Urinary bladder (tissue), 4 donors: ENCODE measurements around the gene SLC12A3. TPM values are rescaled to one million over a fixed set of nuclear protein-coding genes. Genes with fewer than 3 reads are reported as not detected.

Source experiments
- DNase-seq: peaks from one replicate; pipeline ENCODE4 v3.0.0-alpha.2; 2015; ENCODE audit errors: extremely low spot score
- H3K27ac ChIP-seq: one replicate; pipeline ENCODE4 v1.5.1; 2013; ENCODE audit warnings: low read depth, mild to moderate bottlenecking, moderate library complexity
- H3K36me3 ChIP-seq: one replicate; pipeline ENCODE4 v1.6.1; 2013; ENCODE audit warnings: mild to moderate bottlenecking, moderate library complexity; ENCODE audit not compliant: insufficient read depth
- H3K4me1 ChIP-seq: one replicate; pipeline ENCODE4 v1.6.1; 2013; ENCODE audit warnings: mild to moderate bottlenecking, moderate library complexity; ENCODE audit not compliant: insufficient read depth
- H3K4me3 ChIP-seq: one replicate; pipeline ENCODE4 v1.5.1; 2013; ENCODE audit warnings: low read depth, low read length
- WGBS: extraction: QIAGEN DNeasy Blood & Tissue Kit; methylation state at CpG from one replicate; pipeline ENCODE4 v1.1.7; 2013; 5-methylcytosine and 5-hydroxymethylcytosine counted together
- polyA plus RNA-seq: library from polyadenylated mRNA; stranded (reverse); fragments of 200-250 nt; gene quantifications from one replicate; pipeline ENCODE4 v1.2.3, GENCODE V29; 2013
- total RNA-seq: library from RNA; depleted of rRNA; stranded (reverse); fragments of >200 nt; gene quantifications from one replicate; pipeline ENCODE4 v1.2.3, GENCODE V29; 2014
- donor health status: healthy with polysubstance abuse.
- donor health status: healthy.

SLC12A3 gene
- total and polyA plus RNA-seq, 2 donors = 0.06 to 0.16 TPM

DNA sequence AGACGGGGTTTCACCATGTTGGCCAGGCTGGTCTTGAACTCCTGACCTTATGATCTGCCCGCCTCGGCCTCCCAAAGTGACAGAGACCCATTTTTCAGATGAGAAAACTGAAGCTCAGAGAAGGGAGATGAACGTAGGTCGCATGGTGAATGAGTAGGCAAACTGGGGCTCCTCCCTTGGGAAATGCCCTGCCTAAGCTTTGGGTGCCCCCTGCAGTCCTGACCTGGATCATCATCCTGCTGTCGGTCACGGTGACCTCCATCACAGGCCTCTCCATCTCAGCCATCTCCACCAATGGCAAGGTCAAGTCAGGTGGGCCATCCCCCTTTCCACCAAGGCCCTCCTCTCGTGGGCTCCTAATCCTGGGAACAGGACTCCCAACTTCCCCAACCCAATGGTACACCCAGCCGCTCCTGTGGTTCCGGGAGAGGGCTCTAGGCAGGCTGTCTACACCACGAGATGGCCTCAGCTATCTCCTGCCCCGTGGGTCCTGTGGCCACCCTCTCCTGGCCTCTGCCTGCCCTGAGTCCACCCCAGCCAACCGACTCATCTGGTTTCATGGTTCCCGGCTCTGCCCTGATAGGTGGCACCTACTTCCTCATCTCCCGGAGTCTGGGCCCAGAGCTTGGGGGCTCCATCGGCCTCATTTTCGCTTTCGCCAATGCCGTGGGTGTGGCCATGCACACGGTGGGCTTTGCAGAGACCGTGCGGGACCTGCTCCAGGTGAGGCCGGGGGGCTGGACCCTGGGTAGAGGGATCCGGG lies 4.7 kb downstream of the SLC12A3 start:
- no peaks in the 10 kb centered on the region for H3K4me1 ChIP-seq
- 88% methylated on average over 24 of the region's 24 CpGs for WGBS
- no peaks in the 10 kb centered on the region for H3K36me3 ChIP-seq
- H3K27ac ChIP-seq = no peak overlapping the region
- no peak overlapping the region for H3K4me3 ChIP-seq
- no peak for DNase-seq

DNA sequence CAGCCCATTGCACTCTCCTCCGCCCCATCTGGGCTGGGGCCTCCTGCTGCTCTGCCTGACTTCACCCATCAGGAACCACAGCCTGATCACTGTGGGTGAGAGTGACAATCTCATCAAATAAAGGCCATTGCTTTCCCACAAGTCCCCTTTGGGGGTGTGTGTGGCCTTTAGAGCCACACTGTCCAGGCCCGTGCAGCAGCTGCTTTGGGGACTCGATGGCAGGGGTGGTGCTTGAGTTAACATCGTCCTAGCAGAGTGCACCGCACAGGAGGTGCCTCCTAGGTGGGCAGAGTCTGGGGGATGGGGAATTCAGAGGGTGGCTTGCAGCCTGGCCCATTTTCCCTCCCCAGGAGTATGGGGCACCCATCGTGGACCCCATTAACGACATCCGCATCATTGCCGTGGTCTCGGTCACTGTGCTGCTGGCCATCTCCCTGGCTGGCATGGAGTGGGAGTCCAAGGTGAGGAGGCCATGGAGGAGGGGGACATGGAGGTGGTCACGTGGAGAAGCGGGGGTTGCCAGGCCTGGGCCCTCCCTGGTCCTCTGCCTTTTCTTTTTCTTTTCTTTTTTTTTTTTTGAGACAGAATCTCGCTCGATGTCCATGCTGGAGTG lies 5.4 kb downstream of the SLC12A3 start:
- Histone ChIP-seq H3K27ac (no peak overlapping the region), H3K4me1 (no peaks in the 10 kb centered on the region), H3K4me3 (no peak overlapping the region), H3K36me3 (no peaks in the 10 kb centered on the region)
- 96% methylated on average over 14 of the region's 14 CpGs for WGBS
- DNase-seq = no peak

DNA sequence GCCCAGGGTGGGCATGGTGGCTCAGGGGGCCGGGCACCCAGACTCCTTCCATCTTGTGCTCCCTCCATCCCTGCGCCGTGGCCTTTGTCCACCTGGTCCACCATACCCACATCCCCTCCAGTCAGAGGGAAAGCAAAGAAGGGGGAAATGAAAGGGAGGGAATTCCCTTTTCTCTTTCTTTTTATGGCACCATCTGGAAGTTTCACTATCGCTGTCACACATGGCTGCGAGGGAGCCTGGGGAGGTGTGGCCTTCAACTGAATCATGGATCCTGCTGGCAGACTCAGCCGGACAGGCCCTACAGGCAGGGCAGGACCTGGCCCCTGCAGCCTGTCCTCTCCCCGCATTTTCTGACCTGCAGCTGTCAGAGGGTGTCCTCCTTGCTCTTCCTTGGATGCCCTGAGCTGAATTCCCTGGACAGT lies 6.2 kb downstream of the SLC12A3 start:
- no peak for DNase-seq
- WGBS = 66% methylated on average over 7 of the region's 7 CpGs
- no peak overlapping the region for H3K4me3 ChIP-seq
- H3K27ac ChIP-seq = no peak overlapping the region
- H3K4me1 ChIP-seq = no peaks in the 10 kb centered on the region
- no peaks in the 10 kb centered on the region for H3K36me3 ChIP-seq

DNA sequence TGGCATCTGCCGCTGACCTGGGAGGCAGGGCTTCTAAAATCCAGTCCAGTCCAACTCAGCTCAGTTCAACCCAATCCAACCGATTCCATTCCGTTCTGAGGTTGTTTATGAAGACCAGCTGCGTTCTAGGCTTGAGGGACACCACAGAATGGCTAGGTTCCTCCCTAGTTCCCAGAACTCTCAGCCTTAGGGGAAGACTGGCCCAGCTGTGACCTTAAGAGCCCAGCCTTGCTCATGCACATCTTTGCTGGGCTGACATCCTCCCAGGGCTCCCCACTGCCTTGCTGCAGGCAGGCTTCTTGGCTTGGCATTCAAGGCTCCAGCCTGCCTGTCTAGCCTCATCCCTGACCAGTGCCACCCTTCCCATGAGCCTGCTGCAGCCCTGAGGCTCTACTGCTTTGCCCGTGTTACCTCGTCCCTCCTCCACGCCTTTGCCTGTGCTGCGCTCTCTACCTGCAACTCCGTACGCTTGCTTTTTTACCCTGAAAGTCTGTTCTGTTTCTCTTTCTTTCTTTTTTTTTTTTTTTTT lies 7.9 kb downstream of the SLC12A3 start:
- 88% methylated on average over 10 of the region's 10 CpGs for WGBS
- no peak overlapping the region for H3K4me3 ChIP-seq
- DNase-seq = no peak
- no peaks in the 10 kb centered on the region for H3K36me3 ChIP-seq
- H3K4me1 ChIP-seq = no peaks in the 10 kb centered on the region
- H3K27ac ChIP-seq = no peak overlapping the region

DNA sequence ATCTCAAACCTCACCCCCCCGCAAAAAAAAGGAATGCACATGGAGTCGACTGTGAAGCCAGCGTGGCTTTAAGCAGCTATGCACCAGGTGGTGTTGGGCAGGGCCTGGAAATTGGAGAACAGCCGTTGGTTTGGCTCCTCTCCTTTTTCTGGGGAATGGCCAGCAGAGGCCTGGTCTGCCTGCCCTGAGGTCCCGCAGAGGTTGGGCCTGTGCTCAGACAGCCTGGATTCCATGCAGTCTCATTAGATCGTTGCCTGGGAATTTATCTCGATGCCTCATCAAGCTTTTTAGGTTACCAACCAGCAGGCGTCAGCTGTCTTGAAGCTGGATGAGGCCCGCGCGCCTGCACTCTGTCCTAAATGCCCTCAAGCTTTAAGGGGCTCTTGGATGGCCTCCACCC lies 9.8 kb downstream of the SLC12A3 start:
- Histone ChIP-seq H3K27ac (no peak overlapping the region), H3K4me1 (no peaks in the 10 kb centered on the region)
- DNase-seq = peak; percentile 28

DNA sequence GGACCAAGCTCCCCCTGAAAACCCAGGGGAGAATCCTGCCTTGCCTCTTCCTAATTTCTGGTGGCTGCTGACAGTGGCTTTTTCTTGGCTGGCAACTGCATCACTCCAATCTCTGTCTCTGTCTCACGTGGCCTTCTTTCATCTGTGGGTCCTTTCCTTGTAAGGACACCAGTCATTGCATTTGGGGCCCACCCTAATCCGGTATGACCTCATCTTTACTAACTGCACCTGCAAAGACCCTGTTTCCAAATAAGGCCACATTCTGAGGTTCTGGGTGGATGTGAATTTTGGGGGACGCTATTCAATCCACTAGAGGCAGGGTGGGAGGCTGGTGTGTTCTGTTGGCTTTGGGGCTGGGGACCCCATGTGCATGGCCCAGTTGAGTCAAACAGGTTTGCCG lies 11.0 kb downstream of the SLC12A3 start:
- no peak for DNase-seq
- no peak overlapping the region for H3K27ac ChIP-seq
- WGBS = 83% methylated on average over 4 of the region's 4 CpGs
- H3K4me1 ChIP-seq = no peaks in the 10 kb centered on the region
- no peaks in the 10 kb centered on the region for H3K36me3 ChIP-seq
- no peak overlapping the region for H3K4me3 ChIP-seq

More for the DNA sequence above, 9.8 kb downstream of the SLC12A3 start:
- H3K4me3 ChIP-seq = no peak overlapping the region
- WGBS = 51% methylated on average over 11 of the region's 11 CpGs
- no peaks in the 10 kb centered on the region for H3K36me3 ChIP-seq

DNA sequence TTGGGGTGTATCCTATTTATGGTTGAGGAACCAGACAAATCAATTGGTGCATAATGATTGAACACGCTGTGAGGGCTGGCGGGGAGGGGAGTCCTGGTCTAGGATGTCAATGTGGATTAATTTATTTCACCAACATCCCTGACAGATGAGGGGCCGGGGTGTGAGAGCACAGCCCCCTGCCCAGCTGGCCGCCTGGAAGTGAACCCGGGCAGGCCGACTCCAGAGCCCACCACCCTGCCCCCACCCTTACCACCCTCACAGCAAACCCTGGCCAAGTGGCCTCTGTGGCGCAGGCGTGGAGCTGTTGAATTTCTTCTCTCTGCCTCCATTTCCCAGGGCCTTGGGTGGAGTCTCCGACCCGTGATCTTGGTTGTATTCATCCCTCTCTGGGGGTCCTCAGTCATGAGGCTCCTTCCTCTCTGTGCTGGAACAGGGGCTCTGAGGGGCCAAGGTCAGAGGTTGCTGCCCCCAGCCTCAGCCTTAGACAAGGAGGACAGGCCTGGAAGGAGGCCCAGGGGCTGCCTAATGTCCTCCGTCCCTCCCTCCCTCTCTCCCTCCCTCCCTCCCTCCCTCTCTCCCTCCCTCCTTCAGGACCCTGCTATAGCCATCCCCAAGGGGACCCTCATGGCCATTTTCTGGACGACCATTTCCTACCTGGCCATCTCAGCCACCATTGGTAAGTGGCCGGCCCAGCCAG lies 12.6 kb downstream of the SLC12A3 start:
- 92% methylated on average over 13 of the region's 13 CpGs for WGBS
- H3K27ac ChIP-seq = no peak overlapping the region
- no peaks in the 10 kb centered on the region for H3K4me1 ChIP-seq
- no peak for DNase-seq
- no peak overlapping the region for H3K4me3 ChIP-seq
- H3K36me3 ChIP-seq = no peaks in the 10 kb centered on the region

DNA sequence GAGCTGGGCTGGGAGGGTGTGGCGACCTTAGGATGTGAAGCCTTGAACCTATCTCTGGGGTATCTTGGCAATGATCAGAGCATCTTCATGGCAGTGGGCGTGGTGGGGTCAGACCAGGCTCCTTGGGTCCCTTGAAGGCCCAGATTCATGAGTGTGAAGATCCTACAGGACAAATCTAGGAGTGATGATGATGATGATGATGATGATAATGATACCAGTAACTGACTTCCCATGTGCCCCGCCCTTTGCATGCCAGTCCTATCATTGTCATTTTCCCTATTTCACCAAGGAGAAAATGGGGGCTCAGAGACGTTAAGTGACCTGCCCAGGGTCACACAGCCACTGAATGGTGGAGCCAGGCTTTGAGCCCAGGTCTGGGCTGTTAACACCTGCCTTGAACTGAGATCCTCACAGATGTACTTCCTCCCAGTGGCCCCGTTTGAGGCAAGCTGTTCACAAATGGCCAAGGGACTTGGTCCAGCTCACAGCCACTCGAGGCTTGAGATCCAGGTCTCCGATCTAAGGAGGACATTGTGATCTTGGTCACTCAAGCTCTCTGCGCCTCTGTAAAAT lies 13.4 kb downstream of the SLC12A3 start:
- no peak overlapping the region for H3K27ac ChIP-seq
- DNase-seq = no peak
- 91% methylated on average over 8 of the region's 8 CpGs for WGBS
- no peak overlapping the region for H3K4me3 ChIP-seq
- no peaks in the 10 kb centered on the region for H3K4me1 ChIP-seq
- H3K36me3 ChIP-seq = no peaks in the 10 kb centered on the region

DNA sequence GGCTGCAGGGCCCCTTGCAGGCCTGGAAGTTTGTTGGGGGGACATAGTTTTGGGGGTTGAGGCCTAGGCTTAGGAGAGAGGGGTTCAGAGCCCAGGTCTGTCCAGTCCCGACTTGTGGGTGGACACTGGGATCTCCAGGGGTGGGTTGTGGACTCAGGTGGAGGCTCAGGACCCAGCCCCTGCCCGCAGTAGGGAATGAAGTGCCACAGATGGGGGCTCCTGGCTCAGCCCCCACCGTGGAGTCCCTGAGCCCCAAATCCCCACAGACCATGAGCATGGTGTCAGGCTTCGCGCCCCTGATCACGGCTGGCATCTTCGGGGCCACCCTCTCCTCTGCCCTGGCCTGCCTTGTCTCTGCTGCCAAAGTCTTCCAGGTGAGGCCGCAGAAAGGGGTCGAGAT lies 14.3 kb downstream of the SLC12A3 start:
- Histone ChIP-seq H3K36me3 (no peaks in the 10 kb centered on the region), H3K27ac (no peak overlapping the region)

DNA sequence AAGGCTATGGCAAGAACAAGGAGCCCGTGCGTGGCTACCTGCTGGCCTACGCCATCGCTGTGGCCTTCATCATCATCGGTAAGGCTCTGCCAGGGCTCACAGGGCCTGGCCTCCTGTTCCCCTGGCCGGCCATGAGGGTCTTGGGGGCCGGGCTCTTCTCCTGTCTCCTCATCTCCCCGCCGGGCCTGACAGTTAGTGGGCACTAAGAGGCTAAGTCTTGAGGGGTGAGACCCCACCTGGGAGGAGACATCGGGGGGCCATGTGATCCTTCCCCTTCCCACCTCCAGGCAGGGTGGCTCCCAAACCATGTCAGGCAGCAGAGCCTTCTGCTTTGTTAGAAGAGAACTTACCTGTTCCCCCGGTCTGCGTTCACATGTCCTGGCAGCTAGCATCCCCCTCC lies 15.2 kb downstream of the SLC12A3 start:
- no peak for DNase-seq
- no peak overlapping the region for H3K4me3 ChIP-seq
- 88% methylated on average over 12 of the region's 12 CpGs for WGBS
- H3K27ac ChIP-seq = no peak overlapping the region
- no peaks in the 10 kb centered on the region for H3K36me3 ChIP-seq
- no peaks in the 10 kb centered on the region for H3K4me1 ChIP-seq

More for the DNA sequence above, 14.3 kb downstream of the SLC12A3 start:
- DNase-seq = no peak
- 86% methylated on average over 9 of the region's 9 CpGs for WGBS
- Histone ChIP-seq H3K4me3 (no peak overlapping the region), H3K4me1 (no peaks in the 10 kb centered on the region)

DNA sequence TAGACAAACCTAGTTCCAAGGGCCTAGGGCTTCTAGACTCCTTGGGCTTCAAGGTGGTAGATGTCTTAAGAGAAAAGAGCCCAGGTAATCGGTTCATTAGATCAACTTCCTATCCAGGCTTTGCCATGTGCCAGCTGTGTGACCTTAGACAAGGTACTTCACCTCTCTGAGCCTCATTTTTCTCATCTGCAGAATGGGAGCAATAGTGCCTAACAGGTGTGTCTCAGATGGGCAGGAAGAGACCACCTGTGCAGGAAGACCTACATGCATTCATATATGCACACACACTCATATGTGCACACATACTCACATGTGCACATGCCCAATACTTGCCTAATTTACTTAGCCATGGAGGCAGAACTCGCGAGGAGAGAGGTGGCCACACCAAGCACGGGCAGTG lies 15.7 kb downstream of the SLC12A3 start:
- Histone ChIP-seq H3K27ac (no peak overlapping the region), H3K4me1 (no peaks in the 10 kb centered on the region), H3K4me3 (no peak overlapping the region), H3K36me3 (no peaks in the 10 kb centered on the region)
- 91% methylated on average over 4 of the region's 4 CpGs for WGBS
- DNase-seq = no peak

DNA sequence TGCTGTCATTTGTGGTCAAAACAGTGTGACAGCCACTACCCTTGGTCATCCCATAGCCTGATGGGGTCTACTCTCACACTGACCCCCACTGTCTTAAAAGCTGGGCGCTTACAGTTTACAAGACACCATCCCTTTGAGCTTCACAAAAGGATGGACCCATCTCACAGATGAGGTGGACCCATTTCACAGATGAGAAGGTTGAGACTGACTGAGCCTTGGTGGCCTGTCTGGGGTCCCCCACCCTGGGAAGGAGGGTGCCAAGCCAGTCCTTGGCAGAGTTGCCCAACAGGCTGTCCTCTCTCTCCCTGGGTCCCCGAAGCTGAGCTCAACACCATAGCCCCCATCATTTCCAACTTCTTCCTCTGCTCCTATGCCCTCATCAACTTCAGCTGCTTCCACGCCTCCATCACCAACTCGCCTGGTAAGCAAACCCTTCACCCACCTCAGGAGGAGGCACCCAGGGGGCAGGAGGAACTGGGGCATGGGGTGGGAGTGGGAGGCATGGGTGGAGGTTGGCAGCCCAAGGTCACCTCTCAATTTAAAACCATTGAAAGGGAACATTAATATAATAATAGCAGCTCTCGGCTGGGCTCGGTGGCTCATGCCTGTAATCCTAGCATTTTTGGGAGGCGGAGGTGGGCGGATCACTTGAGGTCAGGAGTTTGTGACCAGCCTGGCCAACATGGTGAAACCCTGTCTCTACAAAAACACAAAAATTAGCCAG lies 17.2 kb downstream of the SLC12A3 start:
- no peaks in the 10 kb centered on the region for H3K4me1 ChIP-seq
- H3K4me3 ChIP-seq = no peak overlapping the region
- DNase-seq = no peak
- no peak overlapping the region for H3K27ac ChIP-seq
- H3K36me3 ChIP-seq = no peaks in the 10 kb centered on the region
- WGBS = 84% methylated on average over 8 of the region's 8 CpGs

DNA sequence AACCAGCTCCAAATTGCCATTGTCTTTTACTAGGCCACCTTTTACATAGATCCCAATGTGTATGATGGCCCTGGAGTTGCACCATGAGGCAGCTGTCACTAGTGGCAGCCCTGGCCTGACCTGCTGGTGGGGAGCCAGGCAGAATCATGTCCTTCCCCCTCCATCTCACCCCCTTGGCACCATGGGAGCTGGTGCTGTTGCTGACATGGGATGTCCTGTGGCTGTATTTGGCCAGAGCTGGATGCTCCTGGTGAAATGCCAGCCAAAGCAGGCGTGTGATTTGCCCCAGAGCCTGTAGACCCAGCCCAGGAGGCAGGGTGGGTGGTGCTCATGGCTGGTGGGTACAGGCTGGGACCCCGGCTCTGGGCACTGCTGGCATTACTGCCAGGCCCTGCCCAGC lies 18.6 kb downstream of the SLC12A3 start:
- no peak for DNase-seq
- Histone ChIP-seq H3K4me3 (no peak overlapping the region), H3K4me1 (no peaks in the 10 kb centered on the region), H3K36me3 (no peaks in the 10 kb centered on the region), H3K27ac (no peak overlapping the region)
- WGBS = 85% methylated on average over 2 of the region's 2 CpGs
